SK-N-MC (cell line): ENCODE measurements around the gene CACHD1.

Experiments used
- EZH2 ChIP-seq: fragments of 200-600 bp; sonication (generic); IDR thresholded peaks from one replicate; pipeline ENCODE4 v1.6.1; 2017; ENCODE audit warnings: antibody characterized with exemption
- FOXP2 ChIP-seq: optimal IDR thresholded peaks from 2 replicates; pipeline ENCODE3; 2011; ENCODE audit warnings: mild to moderate bottlenecking, moderate library complexity; ENCODE audit not compliant: insufficient read depth; ENCODE audit errors: extremely low read length, control extremely low read depth
- POLR2AphosphoS5 ChIP-seq: IDR thresholded peaks from 2 replicates; pipeline ENCODE4 v1.6.1; 2012; ENCODE audit warnings: mild to moderate bottlenecking, low read depth, low read length, borderline replicate concordance

DNA sequence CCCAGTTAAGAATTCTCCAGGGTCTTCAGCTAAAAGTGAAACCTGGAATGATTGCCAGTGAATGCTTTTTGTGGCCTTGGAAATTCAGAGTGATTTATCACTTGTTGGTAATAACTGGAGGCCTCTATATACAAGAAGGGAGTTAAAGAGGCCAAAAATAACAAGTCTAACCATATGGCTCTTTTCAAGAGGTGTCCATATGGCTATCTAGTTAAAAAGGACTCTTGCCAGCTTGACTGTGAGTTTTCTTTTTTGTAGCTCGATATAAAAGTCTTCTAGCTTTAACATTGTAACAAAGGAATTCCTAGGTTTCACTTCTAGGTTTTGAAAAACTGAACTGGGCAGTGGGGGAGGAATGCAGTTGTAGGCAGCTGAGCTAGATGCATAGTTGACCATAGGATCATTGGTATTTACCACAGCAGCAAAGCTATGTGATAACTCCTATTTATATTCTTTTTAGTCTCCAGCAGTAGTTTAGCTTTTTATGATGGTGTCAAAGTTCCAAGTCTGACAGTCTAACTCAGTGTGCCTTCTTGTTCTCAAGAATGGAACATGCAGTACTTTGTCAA lies 44.4 kb downstream of the CACHD1 start:
- TF ChIP-seq FOXP2 (no peak), POLR2AphosphoS5 (no peak), EZH2 (no peak)
